Ovary (tissue), 9 donors: ENCODE data around the gene DNAJC7. TPM values are rescaled to one million over a fixed set of nuclear protein-coding genes. Genes with fewer than 3 reads are reported as not detected.

Experiments used
- DNase-seq, 5 donors: peaks; one replicate each; pipeline ENCODE4 v3.0.0-alpha.2; 2019 to 2020
- H3K27ac ChIP-seq, 2 donors: fragments of 200-600 bp; one replicate each; pipeline versions ENCODE4 v1.5.1 to v1.8.0; 2019 to 2022
- H3K27me3 ChIP-seq: fragments of 200-600 bp; one replicate; pipeline ENCODE4 v1.8.0; 2022
- H3K36me3 ChIP-seq: fragments of 200-600 bp; sonication (generic); one replicate; pipeline ENCODE4 v1.5.1; 2019
- H3K4me1 ChIP-seq: one replicate; pipeline ENCODE4 v1.8.1; 2013; ENCODE audit warnings: mild to moderate bottlenecking, moderate library complexity; ENCODE audit not compliant: insufficient read depth
- H3K4me3 ChIP-seq: fragments of 200-600 bp; sonication (generic); one replicate; pipeline ENCODE4 v1.5.1; 2017
- H3K9me3 ChIP-seq, 2 donors: fragments of 200-600 bp in 1 of 2; sonication (generic) in 1 of 2; one replicate each; pipeline versions ENCODE4 v1.5.1 to v1.8.1; 2013 to 2019; ENCODE audit warnings: mild to moderate bottlenecking in 1 of 2, moderate library complexity in 1 of 2
- EP300 ChIP-seq: sonication (generic); formaldehyde crosslinking; IDR thresholded peaks from one replicate; pipeline ENCODE4 v1.6.1; 2017; ENCODE audit warnings: antibody characterized with exemption
- POLR2A ChIP-seq: fragments of 450-650 bp; IDR thresholded peaks from one replicate; pipeline ENCODE4 v1.6.1; 2017; ENCODE audit warnings: antibody characterized with exemption, mild to moderate bottlenecking, moderate library complexity
- WGBS, 3 donors: extraction: QIAGEN DNeasy Blood & Tissue Kit in 1 of 3; methylation state at CpG; one replicate each; pipeline versions ENCODE4 v1.1.5 to v1.1.7; 2013 to 2017; 5-methylcytosine and 5-hydroxymethylcytosine counted together
- intact Hi-C, 4 donors: fragments of 100-400 bp; cut with DNase I; formaldehyde crosslinking; loops; one replicate each; pipeline versions ENCODE4 v1.11.0 to v1.15.1; 2022 to 2023
- polyA plus RNA-seq, 2 donors: library from polyadenylated mRNA; stranded (reverse); fragments of 200-250 nt in 1 of 2; fragments of 350-450 nt in 1 of 2; fragmentation: Illumina TruSeq in 1 of 2; extraction: RNeasy Lipid Tissue Mini Kit (QIAGEN cat#74804) in 1 of 2; gene quantifications; one replicate each; pipeline ENCODE4 v1.2.3, GENCODE V29; 2013 to 2014
- total RNA-seq, 7 donors: library from RNA; depleted of rRNA in 2 of 7; stranded (reverse); fragments of >200 nt in 2 of 7; fragmentation: NEBNext Ultra II Directional in 3 of 7; extraction: Animal tissue kit (Norgen Biotek cat#: 25700) in 3 of 7; gene quantifications; one replicate each; pipeline versions ENCODE4 v1.1.0 to v1.2.4, GENCODE V29; 2016 to 2023
- TF ChIP-seq, protein P1 (sequence below), 3 donors: fragments of 450-650 bp in 2 of 3; fragments of 200-600 bp in 1 of 3; IDR thresholded peaks; one replicate each; pipeline versions ENCODE4 v1.5.1 to v1.8.0; 2016 to 2022; ENCODE audit warnings: antibody characterized with exemption in 3 of 3, mild to moderate bottlenecking in 1 of 3
- donor health status: DM: no; HTN: no; CAD: no; lungs with moderate emphysema.
- donor health status: DM: no; HTN: no; CAD: no.
- donor health status: Bipolar disorder and iron deficiency.
- donor health status: DM: yes; HTN: yes; CAD: no.
- donor health status: DM: no; HTN: no; CAD: no.
- donor health status: DM: yes; HTN: yes; CAD: no.

Gene DNAJC7
- total and polyA plus RNA-seq, 9 donors: 37.7 to 102 (median 70.1) TPM

GRCh38 chr17:41987642-41988041, 29.6 kb downstream of the DNAJC7 start:
- no peak for DNase-seq
- WGBS, 3 donors: 78 to 84% (median 82%) methylated on average over 3 of the region's 3 CpGs
- Histone ChIP-seq H3K27ac (no peak overlapping the region), H3K36me3 (no peaks in the 10 kb centered on the region), H3K27me3 (no peaks in the 10 kb centered on the region), H3K4me3 (no peak overlapping the region), H3K4me1 (no peaks in the 10 kb centered on the region), H3K9me3 (no peaks in the 10 kb centered on the region)
- intact Hi-C loops: no loop called here
- TF ChIP-seq EP300 (no peak), POLR2A (no peak)
- TF ChIP-seq, protein P1, sequence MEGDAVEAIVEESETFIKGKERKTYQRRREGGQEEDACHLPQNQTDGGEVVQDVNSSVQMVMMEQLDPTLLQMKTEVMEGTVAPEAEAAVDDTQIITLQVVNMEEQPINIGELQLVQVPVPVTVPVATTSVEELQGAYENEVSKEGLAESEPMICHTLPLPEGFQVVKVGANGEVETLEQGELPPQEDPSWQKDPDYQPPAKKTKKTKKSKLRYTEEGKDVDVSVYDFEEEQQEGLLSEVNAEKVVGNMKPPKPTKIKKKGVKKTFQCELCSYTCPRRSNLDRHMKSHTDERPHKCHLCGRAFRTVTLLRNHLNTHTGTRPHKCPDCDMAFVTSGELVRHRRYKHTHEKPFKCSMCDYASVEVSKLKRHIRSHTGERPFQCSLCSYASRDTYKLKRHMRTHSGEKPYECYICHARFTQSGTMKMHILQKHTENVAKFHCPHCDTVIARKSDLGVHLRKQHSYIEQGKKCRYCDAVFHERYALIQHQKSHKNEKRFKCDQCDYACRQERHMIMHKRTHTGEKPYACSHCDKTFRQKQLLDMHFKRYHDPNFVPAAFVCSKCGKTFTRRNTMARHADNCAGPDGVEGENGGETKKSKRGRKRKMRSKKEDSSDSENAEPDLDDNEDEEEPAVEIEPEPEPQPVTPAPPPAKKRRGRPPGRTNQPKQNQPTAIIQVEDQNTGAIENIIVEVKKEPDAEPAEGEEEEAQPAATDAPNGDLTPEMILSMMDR (IDR thresholded peaks at IDR 0.05): no peak

DNA sequence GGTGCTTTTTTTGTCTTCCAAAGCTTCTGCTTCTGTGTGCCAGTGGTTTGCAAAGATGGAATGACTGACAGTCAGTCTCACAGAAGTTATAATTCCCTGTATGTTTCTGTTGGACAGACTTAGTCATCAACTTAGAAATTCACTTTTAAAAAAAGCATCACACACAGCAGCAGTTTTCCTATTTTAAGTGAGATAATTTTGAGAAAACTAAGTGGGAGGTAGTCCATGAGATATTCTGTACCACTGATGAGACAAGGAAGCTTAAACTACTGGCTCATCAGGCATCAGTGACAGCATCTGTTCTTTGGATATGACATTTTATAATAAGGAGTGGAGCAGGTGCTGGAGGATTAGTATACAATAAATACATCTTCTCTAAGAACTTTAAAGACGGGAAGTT, 30.6 kb downstream of the DNAJC7 start:
- Histone ChIP-seq H3K4me3 (no peak overlapping the region), H3K27ac (no peak overlapping the region), H3K27me3 (no peaks in the 10 kb centered on the region), H3K9me3 (no peaks in the 10 kb centered on the region), H3K4me1 (no peaks in the 10 kb centered on the region), H3K36me3 (no peaks in the 10 kb centered on the region)
- DNase-seq: no peak
- TF ChIP-seq, protein P1 (IDR thresholded peaks at IDR 0.05): no peak
- TF ChIP-seq POLR2A: no peak
- no peak for TF ChIP-seq EP300
- 85 to 93% (median 91%) methylated on average over 1 of the region's 1 CpG for WGBS, 3 donors
- intact Hi-C loops: no loop called here

GRCh38 chr17:41985919-41986318, 31.3 kb downstream of the DNAJC7 start:
- no peaks in the 10 kb centered on the region for H3K36me3 ChIP-seq
- peak in 1 of 5 donors; percentile 3 for DNase-seq
- intact Hi-C loops: no loop called here

DNA sequence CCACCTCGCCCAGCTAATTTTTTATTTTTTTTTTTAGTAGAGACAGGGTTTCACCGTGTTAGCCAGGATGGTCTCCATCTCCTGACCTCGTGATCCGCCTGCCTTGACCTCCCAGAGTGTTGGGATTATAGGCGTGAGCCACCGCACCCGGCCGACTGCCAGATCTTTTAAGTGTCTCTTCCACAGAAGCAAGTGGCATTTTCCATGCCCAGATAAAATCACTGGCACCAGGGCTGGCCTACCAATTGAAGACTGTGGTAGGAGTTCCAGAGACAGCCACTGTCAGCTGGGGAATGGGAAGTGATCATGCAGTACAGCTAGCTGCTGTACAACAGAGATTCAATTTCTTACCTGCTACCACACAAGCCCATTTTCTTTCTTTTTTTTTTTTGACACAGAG, 32.8 kb downstream of the DNAJC7 start:
- no peaks in the 10 kb centered on the region for H3K9me3 ChIP-seq
- H3K4me3 ChIP-seq: no peak overlapping the region
- WGBS, 3 donors: 89 to 96% (median 92%) methylated on average over 8 of the region's 8 CpGs
- TF ChIP-seq, protein P1 (IDR thresholded peaks at IDR 0.05): no peak
- TF ChIP-seq EP300 (no peak), POLR2A (no peak)
- intact Hi-C loops: no loop called here
- no peaks in the 10 kb centered on the region for H3K27me3 ChIP-seq
- no peaks in the 10 kb centered on the region for H3K36me3 ChIP-seq
- H3K27ac ChIP-seq: no peak overlapping the region
- peak in 1 of 5 donors; percentile 16 for DNase-seq
- no peaks in the 10 kb centered on the region for H3K4me1 ChIP-seq

More at GRCh38 chr17:41985919-41986318, 31.3 kb downstream of the DNAJC7 start:
- Histone ChIP-seq H3K4me3 (no peak overlapping the region), H3K4me1 (no peaks in the 10 kb centered on the region), H3K27ac (no peak overlapping the region), H3K9me3 (no peaks in the 10 kb centered on the region), H3K27me3 (no peaks in the 10 kb centered on the region)
- WGBS, 3 donors: 80 to 82% (median 81%) methylated on average over 8 of the region's 8 CpGs
- no peak for TF ChIP-seq POLR2A
- TF ChIP-seq, protein P1 (IDR thresholded peaks at IDR 0.05): no peak
- TF ChIP-seq EP300: no peak
